Esophagus (tissue), 2 donors: ENCODE data around the gene ALKAL2. TPM values are rescaled to one million over a fixed set of nuclear protein-coding genes. Genes with fewer than 3 reads are reported as not detected.
A peak's percentile ranks its signal among the peaks of the same experiment; 100 is the strongest.

Source experiments
- H3K27ac ChIP-seq, 2 donors: one replicate each; pipeline ENCODE4 v1.5.1; 2013; ENCODE audit warnings: low read depth in 2 of 2, mild to moderate bottlenecking in 2 of 2, inconsistent platforms in 1 of 2, low read length in 1 of 2, moderate library complexity in 1 of 2
- H3K27me3 ChIP-seq, 2 donors: one replicate each; pipeline ENCODE4 v1.6.1; 2013; ENCODE audit warnings: low read length in 2 of 2, control low read depth in 1 of 2, mild to moderate bottlenecking in 1 of 2; ENCODE audit not compliant: insufficient read depth in 2 of 2, control insufficient read depth in 1 of 2
- H3K36me3 ChIP-seq, 2 donors: one replicate each; pipeline ENCODE4 v1.6.1; 2013; ENCODE audit warnings: low read length in 1 of 2; ENCODE audit not compliant: control insufficient read depth in 2 of 2, insufficient read depth in 2 of 2
- H3K4me1 ChIP-seq, 2 donors: one replicate each; pipeline ENCODE4 v1.6.1; 2013; ENCODE audit warnings: low read length in 1 of 2; ENCODE audit not compliant: control insufficient read depth in 2 of 2, insufficient read depth in 2 of 2
- H3K4me3 ChIP-seq, 2 donors: one replicate each; pipeline ENCODE4 v1.5.1; 2013; ENCODE audit warnings: low read length in 2 of 2, mild to moderate bottlenecking in 2 of 2, low read depth in 1 of 2, moderate library complexity in 1 of 2
- H3K9me3 ChIP-seq, 2 donors: one replicate each; pipeline ENCODE4 v1.6.1; 2013; ENCODE audit warnings: mild to moderate bottlenecking in 2 of 2, low read depth in 1 of 2, low read length in 1 of 2, moderate library complexity in 1 of 2; ENCODE audit not compliant: control insufficient read depth in 2 of 2, insufficient read depth in 1 of 2
- WGBS, 2 donors: extraction: QIAGEN DNeasy Blood & Tissue Kit; methylation state at CpG; one replicate each; pipeline ENCODE4 v1.1.7; 2013; 5-methylcytosine and 5-hydroxymethylcytosine counted together
- polyA plus RNA-seq, 2 donors: library from polyadenylated mRNA; stranded (reverse); fragments of 200-250 nt; gene quantifications; one replicate each; pipeline ENCODE4 v1.2.3, GENCODE V29; 2013
- donor health status: healthy with polysubstance abuse.
- donor health status: Bipolar disorder and iron deficiency.

ALKAL2 gene
- polyA plus RNA-seq, 2 donors, result 0.45 to 1.0 TPM

- Histone ChIP-seq H3K4me3 (no peak overlapping the region), H3K4me1 (no peaks in the 10 kb centered on the region), H3K27me3 (peaks cover 0 to 2% of the 10 kb centered on the region in 2 donors), H3K27ac (no peak overlapping the region), H3K9me3 (peaks cover 0 to 2% of the 10 kb centered on the region in 2 donors), H3K36me3 (no peaks in the 10 kb centered on the region)
- WGBS, 2 donors, result 65 to 71% methylated on average over 3 of the region's 3 CpGs
Observed at GRCh38 chr2:296354-296753, 8.5 kb upstream of the ALKAL2 start.

GRCh38 chr2:295090-295489, 7.2 kb upstream of the ALKAL2 start:
- Histone ChIP-seq H3K27me3 (peaks cover 0 to 2% of the 10 kb centered on the region in 2 donors), H3K27ac (no peak overlapping the region), H3K4me1 (no peaks in the 10 kb centered on the region), H3K4me3 (no peak overlapping the region), H3K9me3 (no peaks in the 10 kb centered on the region), H3K36me3 (no peaks in the 10 kb centered on the region)
- WGBS, 2 donors, result 75 to 82% methylated on average over 5 of the region's 5 CpGs

- peak overlapping the region; percentile 45 to 56 for H3K4me3 ChIP-seq
- peaks cover 3 to 7% of the 10 kb centered on the region in 2 donors for H3K4me1 ChIP-seq
- WGBS, 2 donors, result 10 to 11% methylated on average over 15 of the region's 15 CpGs
- H3K27ac ChIP-seq, result no peak overlapping the region
- no peaks in the 10 kb centered on the region for H3K27me3 ChIP-seq
- H3K9me3 ChIP-seq, result no peaks in the 10 kb centered on the region
- H3K36me3 ChIP-seq, result no peaks in the 10 kb centered on the region
Observed at GRCh38 chr2:290090-290722, 2.3 kb upstream of the ALKAL2 start.

GRCh38 chr2:289362-290089, 1.6 kb upstream of the ALKAL2 start:
- Histone ChIP-seq H3K4me3 (peak overlapping the region; percentile 45 to 56), H3K4me1 (peaks cover 3 to 7% of the 10 kb centered on the region in 2 donors), H3K9me3 (no peaks in the 10 kb centered on the region), H3K27ac (no peak overlapping the region), H3K27me3 (no peaks in the 10 kb centered on the region), H3K36me3 (no peaks in the 10 kb centered on the region)
- 2% methylated on average over 54 to 60 of the region's 60 CpGs for WGBS, 2 donors

GRCh38 chr2:288758-289361, 969 bp upstream of the ALKAL2 start:
- Histone ChIP-seq H3K9me3 (no peaks in the 10 kb centered on the region), H3K4me3 (peak overlapping the region; percentile 45 to 56), H3K4me1 (peaks cover 3 to 7% of the 10 kb centered on the region in 2 donors), H3K27ac (no peak overlapping the region), H3K36me3 (no peaks in the 10 kb centered on the region), H3K27me3 (no peaks in the 10 kb centered on the region)
- 3 to 4% methylated on average over 22 to 42 of the region's 42 CpGs for WGBS, 2 donors

GRCh38 chr2:287471-287885, 413 bp downstream of the ALKAL2 start:
- H3K27ac ChIP-seq, result no peak overlapping the region

GRCh38 chr2:286774-287392, 1.0 kb downstream of the ALKAL2 start:
- Histone ChIP-seq H3K27me3 (no peaks in the 10 kb centered on the region), H3K9me3 (no peaks in the 10 kb centered on the region), H3K36me3 (no peaks in the 10 kb centered on the region), H3K27ac (no peak overlapping the region), H3K4me3 (no peak overlapping the region), H3K4me1 (peaks cover 3 to 7% of the 10 kb centered on the region in 2 donors)
- 32 to 35% methylated on average over 20 of the region's 20 CpGs for WGBS, 2 donors

More at GRCh38 chr2:287471-287885, 413 bp downstream of the ALKAL2 start:
- Histone ChIP-seq H3K36me3 (no peaks in the 10 kb centered on the region), H3K27me3 (no peaks in the 10 kb centered on the region), H3K4me1 (peaks cover 3 to 7% of the 10 kb centered on the region in 2 donors), H3K4me3 (peak overlapping the region; percentile 5 to 48), H3K9me3 (no peaks in the 10 kb centered on the region)
- WGBS, 2 donors, result 1 to 2% methylated on average over 44 to 46 of the region's 46 CpGs

GRCh38 chr2:286035-286434, 1.9 kb downstream of the ALKAL2 start:
- H3K4me3 ChIP-seq, result no peak overlapping the region
- no peaks in the 10 kb centered on the region for H3K27me3 ChIP-seq
- peaks cover 3 to 7% of the 10 kb centered on the region in 2 donors for H3K4me1 ChIP-seq
- H3K27ac ChIP-seq, result no peak overlapping the region
- 80 to 89% methylated on average over 6 of the region's 6 CpGs for WGBS, 2 donors
- no peaks in the 10 kb centered on the region for H3K9me3 ChIP-seq
- peaks cover 4 to 5% of the 10 kb centered on the region in 2 donors for H3K36me3 ChIP-seq

- no peak overlapping the region for H3K4me3 ChIP-seq
- WGBS, 2 donors, result 73 to 85% methylated on average over 1 of the region's 1 CpG
- H3K27ac ChIP-seq, result no peak overlapping the region
- H3K9me3 ChIP-seq, result no peaks in the 10 kb centered on the region
- H3K4me1 ChIP-seq, result peaks cover 3 to 7% of the 10 kb centered on the region in 2 donors
- H3K36me3 ChIP-seq, result peaks cover 6 to 8% of the 10 kb centered on the region in 2 donors
- H3K27me3 ChIP-seq, result no peaks in the 10 kb centered on the region
Observed at GRCh38 chr2:285531-285930, 2.4 kb downstream of the ALKAL2 start.
